DOHH2 (cell line): ENCODE measurements around the gene NPM1.

ENCODE experiments used
- H3F3A ChIP-seq: fragments of 200-600 bp; sonication (generic), shearing (Covaris generic); 2 replicates; pipeline ENCODE4 v1.6.0; 2016; ENCODE audit warnings: antibody characterized with exemption, mild to moderate bottlenecking; ENCODE audit not compliant: control insufficient read depth, insufficient read depth
- H3K27ac ChIP-seq: fragments of 200-600 bp; sonication (generic); 2 replicates; pipeline ENCODE4 v1.5.1; 2014; ENCODE audit warnings: low read depth, mild to moderate bottlenecking, low read length, moderate library complexity
- H3K27me3 ChIP-seq: fragments of 200-600 bp; sonication (generic); 2 replicates; pipeline ENCODE4 v1.6.1; 2014; ENCODE audit warnings: mild to moderate bottlenecking, low read length, mixed read lengths; ENCODE audit not compliant: control insufficient read depth
- H3K36me3 ChIP-seq: fragments of 200-600 bp; sonication (generic); 2 replicates; pipeline ENCODE4 v1.6.1; 2014; ENCODE audit warnings: mild to moderate bottlenecking, low read length, moderate library complexity, mixed read lengths; ENCODE audit not compliant: control insufficient read depth
- H3K4me1 ChIP-seq: fragments of 200-600 bp; sonication (generic); 2 replicates; pipeline ENCODE4 v1.6.1; 2014; ENCODE audit warnings: mild to moderate bottlenecking, low read length, mixed read lengths; ENCODE audit not compliant: control insufficient read depth
- H3K4me2 ChIP-seq: fragments of 200-600 bp; sonication (generic); 2 replicates; pipeline ENCODE4 v1.6.0; 2014; ENCODE audit warnings: mild to moderate bottlenecking, low read length, moderate library complexity
- H3K4me3 ChIP-seq: fragments of 200-600 bp; sonication (generic); 2 replicates; pipeline ENCODE4 v1.5.1; 2014; ENCODE audit warnings: mild to moderate bottlenecking, low read length, mixed read lengths
- H3K79me2 ChIP-seq: fragments of 200-600 bp; sonication (generic); 2 replicates; pipeline ENCODE4 v1.6.1; 2014; ENCODE audit warnings: mild to moderate bottlenecking, low read length, mixed read lengths; ENCODE audit not compliant: control insufficient read depth
- H3K9me2 ChIP-seq: fragments of 200-600 bp; sonication (generic); replicated peaks from 2 replicates; pipeline ENCODE4 v1.6.1; 2014; ENCODE audit warnings: mild to moderate bottlenecking, low read length, mixed read lengths; ENCODE audit not compliant: control insufficient read depth
- H3K9me3 ChIP-seq: fragments of 200-600 bp; sonication (generic); 2 replicates; pipeline ENCODE4 v1.6.1; 2014; ENCODE audit warnings: antibody characterized with exemption, low read length, mixed read lengths; ENCODE audit not compliant: control insufficient read depth, insufficient read depth
- H4K20me1 ChIP-seq: fragments of 200-600 bp; sonication (generic); 2 replicates; pipeline ENCODE4 v1.6.0; 2014; ENCODE audit warnings: low read depth, mild to moderate bottlenecking, antibody characterized with exemption, low read length, moderate library complexity; ENCODE audit not compliant: control insufficient read depth, insufficient read depth
- EZH2phosphoT487 ChIP-seq: fragments of 200-600 bp; sonication (generic); IDR thresholded peaks from 2 replicates; pipeline ENCODE4 v1.6.1; 2017; ENCODE audit warnings: borderline replicate concordance, mild to moderate bottlenecking, antibody characterized with exemption, low read length, moderate library complexity, mixed read lengths
- TF ChIP-seq, protein P1 (sequence below): fragments of 200-600 bp; sonication (generic); IDR thresholded peaks from one replicate; pipeline ENCODE4 v1.5.1; 2014; ENCODE audit warnings: antibody characterized with exemption, mild to moderate bottlenecking, low read depth, low read length; ENCODE audit not compliant: poor library complexity, severe bottlenecking

Gene NPM1

GRCh38 chr5:171453988-171454387, 66.3 kb downstream of the NPM1 start:
- no peak for TF ChIP-seq EZH2phosphoT487
- TF ChIP-seq, protein P1, sequence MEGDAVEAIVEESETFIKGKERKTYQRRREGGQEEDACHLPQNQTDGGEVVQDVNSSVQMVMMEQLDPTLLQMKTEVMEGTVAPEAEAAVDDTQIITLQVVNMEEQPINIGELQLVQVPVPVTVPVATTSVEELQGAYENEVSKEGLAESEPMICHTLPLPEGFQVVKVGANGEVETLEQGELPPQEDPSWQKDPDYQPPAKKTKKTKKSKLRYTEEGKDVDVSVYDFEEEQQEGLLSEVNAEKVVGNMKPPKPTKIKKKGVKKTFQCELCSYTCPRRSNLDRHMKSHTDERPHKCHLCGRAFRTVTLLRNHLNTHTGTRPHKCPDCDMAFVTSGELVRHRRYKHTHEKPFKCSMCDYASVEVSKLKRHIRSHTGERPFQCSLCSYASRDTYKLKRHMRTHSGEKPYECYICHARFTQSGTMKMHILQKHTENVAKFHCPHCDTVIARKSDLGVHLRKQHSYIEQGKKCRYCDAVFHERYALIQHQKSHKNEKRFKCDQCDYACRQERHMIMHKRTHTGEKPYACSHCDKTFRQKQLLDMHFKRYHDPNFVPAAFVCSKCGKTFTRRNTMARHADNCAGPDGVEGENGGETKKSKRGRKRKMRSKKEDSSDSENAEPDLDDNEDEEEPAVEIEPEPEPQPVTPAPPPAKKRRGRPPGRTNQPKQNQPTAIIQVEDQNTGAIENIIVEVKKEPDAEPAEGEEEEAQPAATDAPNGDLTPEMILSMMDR: no peak
- Histone ChIP-seq H3K9me3 (no peaks in the 10 kb centered on the region), H3K4me2 (no peak overlapping the region), H3K4me1 (no peaks in the 10 kb centered on the region), H3K4me3 (no peak overlapping the region), H3K9me2 (no peaks in the 10 kb centered on the region), H3K36me3 (no peaks in the 10 kb centered on the region), H3K27ac (no peak overlapping the region), H3F3A (no peaks in the 10 kb centered on the region), H3K27me3 (no peaks in the 10 kb centered on the region), H4K20me1 (no peaks in the 10 kb centered on the region), H3K79me2 (no peaks in the 10 kb centered on the region)

- H3K4me1 ChIP-seq: no peaks in the 10 kb centered on the region
- TF ChIP-seq, protein P1: no peak
- TF ChIP-seq EZH2phosphoT487: no peak
- H3K4me2 ChIP-seq: no peak overlapping the region
- no peaks in the 10 kb centered on the region for H3K9me2 ChIP-seq
- no peaks in the 10 kb centered on the region for H3K36me3 ChIP-seq
- no peak overlapping the region for H3K4me3 ChIP-seq
- no peaks in the 10 kb centered on the region for H3K79me2 ChIP-seq
- H3F3A ChIP-seq: no peaks in the 10 kb centered on the region
- no peaks in the 10 kb centered on the region for H3K27me3 ChIP-seq
- no peaks in the 10 kb centered on the region for H3K9me3 ChIP-seq
- H3K27ac ChIP-seq: no peak overlapping the region
- H4K20me1 ChIP-seq: no peaks in the 10 kb centered on the region
Observed at GRCh38 chr5:171454549-171454948, 66.9 kb downstream of the NPM1 start.

GRCh38 chr5:171455522-171455921, 67.9 kb downstream of the NPM1 start:
- Histone ChIP-seq H3K4me1 (no peaks in the 10 kb centered on the region), H3K9me3 (no peaks in the 10 kb centered on the region), H3K27me3 (no peaks in the 10 kb centered on the region), H3F3A (no peaks in the 10 kb centered on the region), H3K27ac (no peak overlapping the region), H3K4me2 (no peak overlapping the region), H4K20me1 (no peaks in the 10 kb centered on the region), H3K4me3 (no peak overlapping the region), H3K36me3 (no peaks in the 10 kb centered on the region), H3K9me2 (no peaks in the 10 kb centered on the region), H3K79me2 (no peaks in the 10 kb centered on the region)
- TF ChIP-seq, protein P1: no peak
- no peak for TF ChIP-seq EZH2phosphoT487
